Hepatocyte (in vitro differentiated cells): ENCODE measurements around the gene WDR81. TPM values are rescaled to one million over a fixed set of nuclear protein-coding genes. Genes with fewer than 3 reads are reported as not detected.
"Not testable (repeated sequence)": the region's sequence is repeated elsewhere in the genome, so short reads cannot be mapped to it uniquely, and the experiment has no call there.

Experiments used
- DNase-seq: peaks from one replicate; pipeline ENCODE4 v3.0.0-alpha.2; 2016; ENCODE audit warnings: low spot score
- H2AFZ ChIP-seq: fragments of 200-600 bp; sonication (generic); 2 replicates; pipeline ENCODE4 v1.6.0; 2016; ENCODE audit warnings: antibody characterized with exemption, mild to moderate bottlenecking
- H3K27ac ChIP-seq: fragments of 200-600 bp; sonication (generic); 2 replicates; pipeline ENCODE4 v1.5.1; 2016; ENCODE audit warnings: mild to moderate bottlenecking
- H3K27me3 ChIP-seq: fragments of 200-600 bp; sonication (generic); 2 replicates; pipeline ENCODE4 v1.6.1; 2016
- H3K36me3 ChIP-seq: fragments of 200-600 bp; sonication (generic); replicated peaks from 2 replicates; pipeline ENCODE4 v1.5.1; 2016; ENCODE audit warnings: low read depth; ENCODE audit not compliant: insufficient read depth
- H3K4me1 ChIP-seq: fragments of 200-600 bp; sonication (generic); 2 replicates; pipeline ENCODE4 v1.5.1; 2016; ENCODE audit warnings: mild to moderate bottlenecking, moderate library complexity; ENCODE audit not compliant: insufficient read depth
- H3K4me2 ChIP-seq: fragments of 200-600 bp; sonication (generic); 2 replicates; pipeline ENCODE4 v1.6.0; 2016
- H3K4me3 ChIP-seq: fragments of 200-600 bp; sonication (generic); 2 replicates; pipeline ENCODE4 v1.5.1; 2016; ENCODE audit warnings: mild to moderate bottlenecking
- H3K79me2 ChIP-seq: fragments of 200-600 bp; sonication (generic); 2 replicates; pipeline ENCODE4 v1.6.0; 2017; ENCODE audit warnings: mild to moderate bottlenecking
- H3K9me2 ChIP-seq: fragments of 200-600 bp; sonication (generic); replicated peaks from 2 replicates; pipeline ENCODE4 v1.6.0; 2017; ENCODE audit warnings: mild to moderate bottlenecking; ENCODE audit not compliant: insufficient read depth
- H3K9me3 ChIP-seq: fragments of 200-600 bp; sonication (generic); 2 replicates; pipeline ENCODE4 v1.5.1; 2016; ENCODE audit warnings: low read depth, mild to moderate bottlenecking
- H4K20me1 ChIP-seq: fragments of 200-600 bp; sonication (generic); 2 replicates; pipeline ENCODE4 v1.6.0; 2016; ENCODE audit warnings: mild to moderate bottlenecking; ENCODE audit not compliant: insufficient read depth, poor library complexity, severe bottlenecking
- CTCF ChIP-seq: fragments of 200-600 bp; sonication (generic); IDR thresholded peaks from 2 replicates; pipeline ENCODE4 v1.5.1; 2016; ENCODE audit warnings: antibody characterized with exemption, mild to moderate bottlenecking; ENCODE audit not compliant: poor library complexity
- EZH2 ChIP-seq: fragments of 200-600 bp; sonication (generic); IDR thresholded peaks from 2 replicates; pipeline ENCODE4 v1.6.1; 2016; ENCODE audit warnings: antibody characterized with exemption, mild to moderate bottlenecking, borderline replicate concordance
- EZH2phosphoT487 ChIP-seq: fragments of 200-600 bp; sonication (generic); IDR thresholded peaks from one replicate; pipeline ENCODE4 v1.6.1; 2018; ENCODE audit warnings: antibody characterized with exemption, mild to moderate bottlenecking, low read depth, moderate library complexity; ENCODE audit not compliant: unreplicated experiment, severe bottlenecking
- WGBS: methylation state at CpG from one replicate; pipeline ENCODE4 v1.1.6; 2016; ENCODE audit warnings: low lambda C conversion rate; ENCODE audit errors: missing lambda C conversion rate; 5-methylcytosine and 5-hydroxymethylcytosine counted together
- polyA plus RNA-seq: library from polyadenylated mRNA; unstranded; fragments of >200 nt; fragmentation: Nextera tagmentation; extraction: Ambion mirVana; gene quantifications from 2 replicates; pipeline ENCODE4 v1.2.1, GENCODE V29; 2016
- total RNA-seq: library from RNA; depleted of rRNA; stranded (reverse); fragments of >200 nt; gene quantifications from 2 replicates; pipeline ENCODE4 v1.2.3, GENCODE V29; 2014

The WDR81 gene
- total and polyA plus RNA-seq, 2 experiments from 2014 or later, result 24.0 to 24.4 TPM

GRCh38 chr17:1684378-1685189, 39.9 kb upstream of the WDR81 start, which contains the start of gene PRPF8:
PRPF8 (minus strand) TSS chr17:1684867; CDS start chr17:1684571, 296 bp downstream.
- DNase-seq, result peak; percentile 99
- Histone ChIP-seq H3K4me2 (peak within 1 kb of the TSS; percentile 95), H4K20me1 (peaks cover 40% of the 10 kb centered on the region), H3K4me1 (peaks cover 16% of the 10 kb centered on the region), H3K9me2 (no peaks in the 10 kb centered on the region), H3K79me2 (peaks cover 47% of the 10 kb centered on the region), H2AFZ (peak within 1 kb of the TSS; percentile 54), H3K36me3 (peaks cover 7% of the 10 kb centered on the region), H3K9me3 (no peaks in the 10 kb centered on the region), H3K27me3 (no peaks in the 10 kb centered on the region), H3K4me3 (peak within 1 kb of the TSS; percentile 78), H3K27ac (peak within 1 kb of the TSS; percentile 90)
- no peak for TF ChIP-seq EZH2
- TF ChIP-seq CTCF, result no peak
- no peak for TF ChIP-seq EZH2phosphoT487
- 1% methylated on average over 68 of the region's 72 CpGs for WGBS

- no peak overlapping the region for H3K4me2 ChIP-seq
- no peak overlapping the region for H3K4me3 ChIP-seq
- no peak overlapping the region for H3K27ac ChIP-seq
- 77% methylated on average over 7 of the region's 7 CpGs for WGBS
- no peaks in the 10 kb centered on the region for H3K36me3 ChIP-seq
- peak; percentile 37 for DNase-seq
- H2AFZ ChIP-seq, result no peak overlapping the region
- H3K9me2 ChIP-seq, result no peaks in the 10 kb centered on the region
- peaks cover 33% of the 10 kb centered on the region for H3K79me2 ChIP-seq
- peaks cover 16% of the 10 kb centered on the region for H3K4me1 ChIP-seq
- peaks cover 27% of the 10 kb centered on the region for H4K20me1 ChIP-seq
- H3K27me3 ChIP-seq, result no peaks in the 10 kb centered on the region
- TF ChIP-seq CTCF (no peak), EZH2phosphoT487 (no peak), EZH2 (no peak)
- H3K9me3 ChIP-seq, result no peaks in the 10 kb centered on the region
Observed at GRCh38 chr17:1686086-1686485, 38.4 kb upstream of the WDR81 start.

- not testable (repeated sequence) for H3K4me3 ChIP-seq, H3K4me2 ChIP-seq, H4K20me1 ChIP-seq, H3K36me3 ChIP-seq, H3K27ac ChIP-seq, DNase-seq, H2AFZ ChIP-seq, H3K9me2 ChIP-seq, H3K9me3 ChIP-seq, H3K79me2 ChIP-seq, H3K27me3 ChIP-seq
- 71% methylated on average over 6 of the region's 6 CpGs for WGBS
- peaks cover 11% of the 10 kb centered on the region for H3K4me1 ChIP-seq
Observed at GRCh38 chr17:1688405-1688804, 36.1 kb upstream of the WDR81 start.

GRCh38 chr17:1690544-1691221, 33.8 kb upstream of the WDR81 start:
- WGBS, result 92% methylated on average over 4 of the region's 8 CpGs

More at GRCh38 chr17:1690544-1691221, 33.8 kb upstream of the WDR81 start:
- no peak for TF ChIP-seq CTCF
- TF ChIP-seq EZH2, result no peak
- no peak for TF ChIP-seq EZH2phosphoT487
- no peak overlapping the region for H3K4me3 ChIP-seq
- no peak overlapping the region for H2AFZ ChIP-seq
- H3K9me3 ChIP-seq, result no peaks in the 10 kb centered on the region
- no peaks in the 10 kb centered on the region for H3K36me3 ChIP-seq
- no peaks in the 10 kb centered on the region for H3K9me2 ChIP-seq
- no peaks in the 10 kb centered on the region for H3K4me1 ChIP-seq
- H4K20me1 ChIP-seq, result no peaks in the 10 kb centered on the region
- no peaks in the 10 kb centered on the region for H3K27me3 ChIP-seq
- no peak overlapping the region for H3K27ac ChIP-seq
- H3K4me2 ChIP-seq, result no peak overlapping the region
- DNase-seq, result no peak
- no peaks in the 10 kb centered on the region for H3K79me2 ChIP-seq
